CD8-positive, alpha-beta memory T cell (primary cell): Measurements from ENCODE around the gene PCDHB16. TPM values are rescaled to one million over a fixed set of nuclear protein-coding genes. Genes with fewer than 3 reads are reported as not detected.
"Not testable (repeated sequence)": the region's sequence is repeated elsewhere in the genome, so short reads cannot be mapped to it uniquely, and the experiment has no call there.

Experiments used
- CTCF ChIA-PET: fragments of 350-600 bp; sonication (Branson Sonifier 250); formaldehyde crosslinking; loops from one replicate; lab custom pipeline; 2021; ENCODE audit warnings: antibody characterized with exemption; lab: Charles Lee
- POLR2A ChIA-PET: fragments of 350-600 bp; sonication (Branson Sonifier 250); formaldehyde crosslinking; loops from one replicate; lab custom pipeline; 2021; ENCODE audit warnings: antibody characterized with exemption; lab: Charles Lee
- DNase-seq, 5 donors: peaks; one replicate each; pipeline versions ENCODE4 v3.0.0 to v3.0.0-alpha.2; 2020 to 2022; ENCODE audit warnings: mixed read lengths in 1 of 5
- H3K27ac ChIP-seq: one replicate; pipeline ENCODE4 v1.7.0; 2013; ENCODE audit warnings: low read depth, mild to moderate bottlenecking, low read length, moderate library complexity
- H3K27me3 ChIP-seq: 2 replicates; pipeline ENCODE4 v1.7.0; 2013; ENCODE audit warnings: low read length, mild to moderate bottlenecking; ENCODE audit not compliant: insufficient read depth, poor library complexity, severe bottlenecking
- H3K36me3 ChIP-seq: 2 replicates; pipeline ENCODE4 v1.7.0; 2013; ENCODE audit warnings: mild to moderate bottlenecking, low read length, moderate library complexity; ENCODE audit not compliant: insufficient read depth
- H3K4me1 ChIP-seq: 2 replicates; pipeline ENCODE4 v1.7.0; 2013; ENCODE audit warnings: mild to moderate bottlenecking, low read length, moderate library complexity; ENCODE audit not compliant: insufficient read depth
- H3K4me3 ChIP-seq: 2 replicates; pipeline ENCODE4 v1.7.0; 2013; ENCODE audit warnings: mild to moderate bottlenecking, low read length
- H3K9me3 ChIP-seq: 2 replicates; pipeline ENCODE4 v1.7.0; 2013; ENCODE audit warnings: mild to moderate bottlenecking, low read length
- H3K27ac Mint-ChIP-seq, 8 donors: one replicate each; pipeline ENCODE4 v1.8.0; 2020 to 2021; ENCODE audit warnings: mixed read lengths in 8 of 8, mild to moderate bottlenecking in 6 of 8, inconsistent platforms in 3 of 8, moderate library complexity in 3 of 8
- H3K27me3 Mint-ChIP-seq, 2 donors: one replicate each; pipeline ENCODE4 v1.8.0; 2020 to 2021; ENCODE audit warnings: mixed read lengths in 2 of 2, mild to moderate bottlenecking in 1 of 2, moderate library complexity in 1 of 2
- H3K36me3 Mint-ChIP-seq, 3 donors: one replicate each; pipeline ENCODE4 v1.8.0; 2020 to 2021; ENCODE audit warnings: mixed read lengths in 3 of 3, inconsistent platforms in 1 of 3, mild to moderate bottlenecking in 1 of 3
- H3K4me1 Mint-ChIP-seq, 3 donors: one replicate each; pipeline ENCODE4 v1.8.0; 2020 to 2021; ENCODE audit warnings: mixed read lengths in 3 of 3, inconsistent platforms in 1 of 3, mild to moderate bottlenecking in 1 of 3
- H3K4me3 Mint-ChIP-seq, 7 donors: one replicate each; pipeline ENCODE4 v1.8.0; 2020 to 2021; ENCODE audit warnings: mixed read lengths in 7 of 7, mild to moderate bottlenecking in 6 of 7, moderate library complexity in 4 of 7, inconsistent platforms in 2 of 7
- H3K9me3 Mint-ChIP-seq, 5 donors: one replicate each; pipeline ENCODE4 v1.8.0; 2020 to 2022; ENCODE audit warnings: mixed read lengths in 5 of 5, mild to moderate bottlenecking in 3 of 5, moderate library complexity in 2 of 5, inconsistent platforms in 1 of 5
- polyA plus RNA-seq: library from polyadenylated mRNA; unstranded; fragments of 300-500 nt; fragmentation: Illumina TruSeq; gene quantifications from one replicate; pipeline ENCODE4 v1.2.3, GENCODE V29; 2021
- total RNA-seq, 2 experiments: library from RNA; stranded (reverse); gene quantifications; one replicate each; pipeline ENCODE4 v1.2.3, GENCODE V29; 2021

PCDHB16 gene
- not detected for total RNA-seq
- not detected for polyA plus RNA-seq

DNA sequence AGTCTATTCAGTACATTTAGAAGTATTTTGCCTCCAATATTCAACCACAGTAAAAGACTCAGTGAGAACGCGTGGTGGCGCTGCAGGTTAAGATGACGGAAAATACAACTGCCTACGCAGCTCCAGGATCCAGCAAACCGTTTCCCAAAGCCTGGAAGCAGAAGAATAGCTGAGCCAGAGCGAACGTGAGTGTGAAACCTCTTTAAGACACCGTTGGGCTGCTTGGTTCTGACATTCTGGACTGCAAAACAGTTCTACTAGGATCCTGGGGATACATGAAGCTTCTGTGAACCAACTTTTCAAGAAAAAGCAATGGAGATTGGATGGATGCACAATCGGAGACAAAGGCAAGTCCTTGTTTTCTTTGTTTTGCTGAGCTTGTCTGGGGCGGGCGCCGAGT is at the start of gene PCDHB16:
Gene PCDHB16, plus strand, starts transcription at position 140 of the 400 bp plus-strand sequence. Its CDS starts 173 bp downstream, at position 313.
- no peak for DNase-seq
- H3K4me1 Mint-ChIP-seq = peaks cover 5 to 6% (median 6%) of the 10 kb centered on the region in 3 donors
- H3K36me3 ChIP-seq = no peaks in the 10 kb centered on the region
- peaks cover 31 to 54% of the 10 kb centered on the region in 2 donors for H3K27me3 Mint-ChIP-seq
- no peak within 1 kb of the TSS for H3K4me3 ChIP-seq
- POLR2A ChIA-PET = no interaction called here
- peaks cover 4 to 26% (median 21%) of the 10 kb centered on the region in 5 donors for H3K9me3 Mint-ChIP-seq
- no peaks in the 10 kb centered on the region for H3K9me3 ChIP-seq
- CTCF ChIA-PET = no interaction called here
- no peak within 1 kb of the TSS for H3K27ac Mint-ChIP-seq
- H3K4me3 Mint-ChIP-seq = no peak within 1 kb of the TSS
- H3K4me1 ChIP-seq = no peaks in the 10 kb centered on the region
- no peak within 1 kb of the TSS for H3K27ac ChIP-seq
- peaks cover 0 to 5% (median 0%) of the 10 kb centered on the region in 3 donors for H3K36me3 Mint-ChIP-seq
- H3K27me3 ChIP-seq = no peaks in the 10 kb centered on the region

GRCh38 chr5:141135030-141135717 is 47.0 kb upstream of the PCDHB16 start, which contains the start of gene PCDHB5:
PCDHB5 (plus strand) TSS chr5:141135206; CDS start chr5:141135435, 229 bp downstream.
- ChIA-PET POLR2A (no interaction called here), CTCF (no interaction called here)
- H3K36me3 ChIP-seq = no peaks in the 10 kb centered on the region
- H3K4me1 ChIP-seq = no peaks in the 10 kb centered on the region
- H3K4me3 Mint-ChIP-seq = peak within 1 kb of the TSS in 5 of 7 donors; percentile 14 to 69 (median 23)
- no peak within 1 kb of the TSS for H3K4me3 ChIP-seq
- H3K27ac Mint-ChIP-seq = no peak within 1 kb of the TSS
- peaks cover 5 to 10% (median 6%) of the 10 kb centered on the region in 3 donors for H3K4me1 Mint-ChIP-seq
- H3K27ac ChIP-seq = no peak within 1 kb of the TSS
- H3K9me3 ChIP-seq = peaks cover 8% of the 10 kb centered on the region
- H3K36me3 Mint-ChIP-seq = peaks cover 0 to 3% (median 0%) of the 10 kb centered on the region in 3 donors
- H3K27me3 ChIP-seq = no peaks in the 10 kb centered on the region
- peaks cover 21 to 51% (median 36%) of the 10 kb centered on the region in 5 donors for H3K9me3 Mint-ChIP-seq
- peaks cover 7 to 9% of the 10 kb centered on the region in 2 donors for H3K27me3 Mint-ChIP-seq
- DNase-seq = peak in 1 of 5 donors; percentile 3

DNA sequence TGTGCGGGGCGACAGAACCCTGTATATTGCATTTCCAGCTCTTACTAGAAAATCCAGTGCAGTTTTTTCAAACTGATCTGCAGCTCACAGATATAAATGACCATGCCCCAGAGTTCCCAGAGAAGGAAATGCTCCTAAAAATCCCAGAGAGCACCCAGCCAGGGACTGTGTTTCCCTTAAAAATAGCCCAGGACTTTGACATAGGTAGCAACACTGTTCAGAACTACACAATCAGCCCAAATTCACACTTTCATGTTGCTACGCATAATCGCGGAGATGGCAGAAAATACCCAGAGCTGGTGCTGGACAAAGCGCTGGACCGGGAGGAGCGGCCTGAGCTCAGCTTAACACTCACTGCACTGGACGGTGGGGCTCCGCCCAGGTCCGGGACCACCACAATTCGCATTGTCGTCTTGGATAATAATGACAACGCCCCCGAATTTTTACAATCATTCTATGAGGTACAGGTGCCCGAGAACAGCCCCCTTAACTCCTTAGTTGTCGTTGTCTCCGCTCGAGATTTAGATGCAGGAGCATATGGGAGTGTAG is 46.4 kb upstream of the PCDHB16 start:
- no peak overlapping the region for H3K27ac Mint-ChIP-seq
- no peaks in the 10 kb centered on the region for H3K36me3 ChIP-seq
- H3K4me1 Mint-ChIP-seq = peaks cover 5 to 10% (median 6%) of the 10 kb centered on the region in 3 donors
- peaks cover 0 to 3% (median 0%) of the 10 kb centered on the region in 3 donors for H3K36me3 Mint-ChIP-seq
- no peak overlapping the region for H3K4me3 ChIP-seq
- POLR2A ChIA-PET = no interaction called here
- peak overlapping the region in 2 of 7 donors; percentile 14 to 69 for H3K4me3 Mint-ChIP-seq
- peaks cover 21 to 51% (median 36%) of the 10 kb centered on the region in 5 donors for H3K9me3 Mint-ChIP-seq
- CTCF ChIA-PET = no interaction called here
- no peaks in the 10 kb centered on the region for H3K4me1 ChIP-seq
- no peak for DNase-seq
- H3K27ac ChIP-seq = no peak overlapping the region
- peaks cover 7 to 9% of the 10 kb centered on the region in 2 donors for H3K27me3 Mint-ChIP-seq
- H3K9me3 ChIP-seq = peaks cover 8% of the 10 kb centered on the region
- no peaks in the 10 kb centered on the region for H3K27me3 ChIP-seq

DNA sequence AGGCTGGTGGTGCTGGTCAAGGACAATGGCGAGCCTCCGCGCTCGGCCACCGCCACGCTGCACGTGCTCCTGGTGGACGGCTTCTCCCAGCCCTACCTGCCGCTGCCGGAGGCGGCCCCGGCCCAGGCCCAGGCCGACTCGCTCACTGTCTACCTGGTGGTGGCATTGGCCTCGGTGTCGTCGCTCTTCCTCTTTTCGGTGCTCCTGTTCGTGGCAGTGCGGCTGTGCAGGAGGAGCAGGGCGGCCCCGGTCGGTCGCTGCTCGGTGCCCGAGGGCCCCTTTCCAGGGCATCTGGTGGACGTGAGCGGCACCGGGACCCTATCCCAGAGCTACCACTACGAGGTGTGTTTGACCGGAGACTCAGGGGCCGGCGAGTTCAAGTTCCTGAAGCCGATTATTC is 44.8 kb upstream of the PCDHB16 start:
- H3K27me3 Mint-ChIP-seq = peaks cover 7 to 16% of the 10 kb centered on the region in 2 donors
- not testable (repeated sequence) for H3K36me3 Mint-ChIP-seq

GRCh38 chr5:141149812-141150211 is 32.4 kb upstream of the PCDHB16 start, which contains the start of gene PCDHB6:
PCDHB6 (plus strand) TSS chr5:141150057; CDS start chr5:141150258, 201 bp downstream.
- peaks cover 4 to 22% (median 21%) of the 10 kb centered on the region in 5 donors for H3K9me3 Mint-ChIP-seq
- H3K27me3 ChIP-seq = no peaks in the 10 kb centered on the region
- H3K27ac Mint-ChIP-seq = no peak within 1 kb of the TSS
- H3K4me3 Mint-ChIP-seq = peak within 1 kb of the TSS in 4 of 7 donors; percentile 8 to 79 (median 26)
- no peak for DNase-seq
- peaks cover 0 to 4% (median 0%) of the 10 kb centered on the region in 3 donors for H3K36me3 Mint-ChIP-seq
- H3K27ac ChIP-seq = no peak within 1 kb of the TSS
- no peaks in the 10 kb centered on the region for H3K36me3 ChIP-seq
- POLR2A ChIA-PET = no interaction called here
- peaks cover 8 to 42% of the 10 kb centered on the region in 2 donors for H3K27me3 Mint-ChIP-seq
- CTCF ChIA-PET = no interaction called here
- H3K4me3 ChIP-seq = no peak within 1 kb of the TSS
- H3K4me1 Mint-ChIP-seq = peaks cover 0 to 6% (median 5%) of the 10 kb centered on the region in 3 donors
- H3K4me1 ChIP-seq = no peaks in the 10 kb centered on the region
- no peaks in the 10 kb centered on the region for H3K9me3 ChIP-seq

More for the DNA sequence above, 44.8 kb upstream of the PCDHB16 start:
- H3K36me3 ChIP-seq, H3K27me3 ChIP-seq, DNase-seq, H3K4me3 Mint-ChIP-seq, H3K4me1 ChIP-seq, CTCF ChIA-PET, POLR2A ChIA-PET, H3K9me3 ChIP-seq, H3K27ac Mint-ChIP-seq, H3K27ac ChIP-seq, H3K4me3 ChIP-seq: not testable (repeated sequence)
- peaks cover 5 to 10% (median 6%) of the 10 kb centered on the region in 3 donors for H3K4me1 Mint-ChIP-seq
- peaks cover 16 to 45% (median 36%) of the 10 kb centered on the region in 5 donors for H3K9me3 Mint-ChIP-seq

DNA sequence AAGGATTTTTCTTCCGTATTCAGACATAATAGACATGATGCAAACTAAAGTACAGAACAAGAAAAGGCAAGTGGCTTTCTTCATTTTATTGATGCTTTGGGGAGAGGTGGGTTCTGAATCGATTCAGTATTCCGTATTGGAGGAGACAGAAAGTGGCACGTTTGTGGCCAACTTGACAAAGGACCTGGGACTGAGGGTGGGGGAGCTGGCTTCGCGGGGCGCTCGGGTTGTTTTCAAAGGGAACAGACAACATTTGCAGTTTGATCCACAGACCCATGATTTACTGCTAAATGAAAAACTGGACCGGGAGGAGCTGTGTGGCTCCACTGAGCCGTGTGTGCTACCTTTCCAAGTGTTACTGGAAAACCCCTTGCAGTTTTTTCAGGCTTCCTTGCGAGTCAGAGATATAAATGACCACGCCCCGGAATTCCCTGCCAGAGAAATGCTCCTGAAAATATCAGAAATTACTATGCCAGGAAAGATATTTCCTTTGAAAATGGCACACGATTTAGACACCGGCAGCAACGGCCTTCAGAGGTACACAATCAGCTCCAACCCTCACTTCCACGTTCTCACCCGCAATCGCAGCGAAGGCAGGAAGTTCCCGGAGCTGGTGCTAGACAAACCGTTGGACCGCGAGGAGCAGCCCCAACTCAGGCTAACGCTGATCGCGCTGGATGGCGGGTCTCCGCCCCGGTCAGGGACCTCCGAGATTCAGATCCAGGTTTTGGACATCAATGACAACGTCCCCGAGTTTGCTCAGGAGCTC is 31.8 kb upstream of the PCDHB16 start:
- H3K27ac Mint-ChIP-seq = no peak overlapping the region
- no peaks in the 10 kb centered on the region for H3K27me3 ChIP-seq
- H3K4me1 Mint-ChIP-seq = peaks cover 0 to 6% (median 5%) of the 10 kb centered on the region in 3 donors
- H3K4me3 ChIP-seq = no peak overlapping the region
- CTCF ChIA-PET = no interaction called here
- POLR2A ChIA-PET = no interaction called here
- H3K4me3 Mint-ChIP-seq = no peak overlapping the region
- H3K36me3 Mint-ChIP-seq = peaks cover 0 to 4% (median 0%) of the 10 kb centered on the region in 3 donors
- H3K36me3 ChIP-seq = no peaks in the 10 kb centered on the region
- H3K27ac ChIP-seq = no peak overlapping the region
- DNase-seq = no peak
- H3K9me3 Mint-ChIP-seq = peaks cover 8 to 22% (median 21%) of the 10 kb centered on the region in 5 donors
- no peaks in the 10 kb centered on the region for H3K9me3 ChIP-seq
- H3K4me1 ChIP-seq = no peaks in the 10 kb centered on the region
- peaks cover 8 to 45% of the 10 kb centered on the region in 2 donors for H3K27me3 Mint-ChIP-seq

DNA sequence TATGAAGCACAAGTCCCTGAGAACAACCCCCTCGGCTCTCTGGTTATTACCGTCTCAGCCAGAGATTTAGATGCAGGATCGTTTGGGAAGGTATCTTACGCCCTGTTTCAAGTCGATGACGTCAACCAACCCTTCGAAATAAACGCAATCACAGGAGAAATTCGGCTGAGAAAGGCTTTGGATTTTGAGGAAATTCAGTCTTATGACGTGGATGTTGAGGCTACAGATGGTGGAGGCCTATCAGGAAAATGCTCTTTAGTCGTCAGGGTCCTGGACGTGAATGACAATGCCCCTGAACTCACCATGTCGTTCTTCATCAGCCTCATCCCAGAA is 31.2 kb upstream of the PCDHB16 start:
- H3K36me3 ChIP-seq = no peaks in the 10 kb centered on the region
- no peak for DNase-seq
- no peak overlapping the region for H3K27ac ChIP-seq
- H3K27ac Mint-ChIP-seq = no peak overlapping the region
- ChIA-PET CTCF (no interaction called here), POLR2A (no interaction called here)
- H3K9me3 Mint-ChIP-seq = peaks cover 11 to 24% (median 21%) of the 10 kb centered on the region in 5 donors
- no peak overlapping the region for H3K4me3 Mint-ChIP-seq
- H3K36me3 Mint-ChIP-seq = peaks cover 0 to 4% (median 0%) of the 10 kb centered on the region in 3 donors
- no peak overlapping the region for H3K4me3 ChIP-seq
- no peaks in the 10 kb centered on the region for H3K9me3 ChIP-seq
- H3K27me3 Mint-ChIP-seq = peaks cover 11 to 47% of the 10 kb centered on the region in 2 donors
- H3K4me1 ChIP-seq = no peaks in the 10 kb centered on the region
- no peaks in the 10 kb centered on the region for H3K27me3 ChIP-seq
- H3K4me1 Mint-ChIP-seq = peaks cover 0 to 6% (median 5%) of the 10 kb centered on the region in 3 donors
